ENCODE measurements around the gene NUCB2. TPM values are rescaled to one million over a fixed set of nuclear protein-coding genes. Genes with fewer than 3 reads are reported as not detected.

The NUCB2 gene
- total and polyA plus RNA-seq, 2 of the 13 experiments (the other 11 are each of a cell fraction or from before 2014, with no cell fraction given), result 54.2 to 82.4 TPM

DNA sequence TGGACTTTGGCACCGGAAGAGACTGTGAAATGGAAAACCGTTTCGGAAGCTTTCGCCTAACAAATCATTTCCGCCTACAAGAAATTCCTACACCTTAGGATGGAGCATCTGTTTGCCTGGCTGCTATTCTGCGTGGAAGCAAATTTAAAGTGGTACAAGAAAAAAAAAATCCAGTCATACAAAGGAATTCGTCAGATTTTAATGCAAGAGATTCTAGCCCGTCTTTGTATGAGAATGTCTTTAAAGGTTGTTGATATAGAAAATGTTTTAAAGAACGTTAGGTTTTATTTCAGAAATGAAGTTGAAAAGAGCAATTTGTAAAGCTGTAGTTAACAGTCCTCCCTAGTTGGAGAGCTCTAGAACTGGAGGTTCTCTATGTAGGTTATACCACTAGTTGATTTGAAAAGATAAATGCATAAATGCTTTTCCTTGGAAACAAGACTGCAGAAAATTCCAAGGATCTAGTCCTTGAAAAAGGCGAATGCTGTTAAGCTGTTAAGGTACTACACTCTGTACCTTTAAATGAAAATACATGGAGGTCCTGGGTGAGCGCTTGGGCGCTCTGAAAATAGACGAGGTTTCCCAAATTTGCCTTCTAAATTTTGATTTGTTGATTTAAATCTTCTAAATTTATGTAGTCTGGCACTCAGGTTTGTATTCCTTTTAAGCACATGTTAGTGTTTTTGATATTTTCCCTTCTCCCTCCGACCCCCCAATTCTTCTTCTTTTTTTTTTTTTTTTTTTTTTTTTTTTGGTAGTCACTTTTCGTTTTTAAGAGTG is 77.5 kb downstream of the NUCB2 start (continued):
- TF ChIP-seq, protein P1, sequence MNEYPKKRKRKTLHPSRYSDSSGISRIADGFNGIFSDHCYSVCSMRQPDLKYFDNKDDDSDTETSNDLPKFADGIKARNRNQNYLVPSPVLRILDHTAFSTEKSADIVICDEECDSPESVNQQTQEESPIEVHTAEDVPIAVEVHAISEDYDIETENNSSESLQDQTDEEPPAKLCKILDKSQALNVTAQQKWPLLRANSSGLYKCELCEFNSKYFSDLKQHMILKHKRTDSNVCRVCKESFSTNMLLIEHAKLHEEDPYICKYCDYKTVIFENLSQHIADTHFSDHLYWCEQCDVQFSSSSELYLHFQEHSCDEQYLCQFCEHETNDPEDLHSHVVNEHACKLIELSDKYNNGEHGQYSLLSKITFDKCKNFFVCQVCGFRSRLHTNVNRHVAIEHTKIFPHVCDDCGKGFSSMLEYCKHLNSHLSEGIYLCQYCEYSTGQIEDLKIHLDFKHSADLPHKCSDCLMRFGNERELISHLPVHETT (CRISPR knock-in tag; conservative IDR thresholded peaks at IDR 0.05), result 0 out of 2 replicates have a peak, but pooled peaks have one; percentile 17
- TF ChIP-seq KDM6A (CRISPR knock-in tag; IDR thresholded peaks at IDR 0.05; ENCODE audit: low read depth) (no peak), MZF1 (CRISPR knock-in tag; IDR thresholded peaks at IDR 0.05; ENCODE audit: borderline replicate concordance) (no peak), ZNF790 (CRISPR knock-in tag; IDR thresholded peaks at IDR 0.05; ENCODE audit: borderline replicate concordance) (no peak), ZNF709 (CRISPR knock-in tag; IDR thresholded peaks at IDR 0.05) (no peak), CBX1 (IDR thresholded peaks at IDR 0.05; ENCODE audit: low read depth) (no peak), ZNF20 (CRISPR knock-in tag; IDR thresholded peaks at IDR 0.05) (0 out of 2 replicates have a peak, but pooled peaks have one; percentile 38)
- TF ChIP-seq, protein P2, sequence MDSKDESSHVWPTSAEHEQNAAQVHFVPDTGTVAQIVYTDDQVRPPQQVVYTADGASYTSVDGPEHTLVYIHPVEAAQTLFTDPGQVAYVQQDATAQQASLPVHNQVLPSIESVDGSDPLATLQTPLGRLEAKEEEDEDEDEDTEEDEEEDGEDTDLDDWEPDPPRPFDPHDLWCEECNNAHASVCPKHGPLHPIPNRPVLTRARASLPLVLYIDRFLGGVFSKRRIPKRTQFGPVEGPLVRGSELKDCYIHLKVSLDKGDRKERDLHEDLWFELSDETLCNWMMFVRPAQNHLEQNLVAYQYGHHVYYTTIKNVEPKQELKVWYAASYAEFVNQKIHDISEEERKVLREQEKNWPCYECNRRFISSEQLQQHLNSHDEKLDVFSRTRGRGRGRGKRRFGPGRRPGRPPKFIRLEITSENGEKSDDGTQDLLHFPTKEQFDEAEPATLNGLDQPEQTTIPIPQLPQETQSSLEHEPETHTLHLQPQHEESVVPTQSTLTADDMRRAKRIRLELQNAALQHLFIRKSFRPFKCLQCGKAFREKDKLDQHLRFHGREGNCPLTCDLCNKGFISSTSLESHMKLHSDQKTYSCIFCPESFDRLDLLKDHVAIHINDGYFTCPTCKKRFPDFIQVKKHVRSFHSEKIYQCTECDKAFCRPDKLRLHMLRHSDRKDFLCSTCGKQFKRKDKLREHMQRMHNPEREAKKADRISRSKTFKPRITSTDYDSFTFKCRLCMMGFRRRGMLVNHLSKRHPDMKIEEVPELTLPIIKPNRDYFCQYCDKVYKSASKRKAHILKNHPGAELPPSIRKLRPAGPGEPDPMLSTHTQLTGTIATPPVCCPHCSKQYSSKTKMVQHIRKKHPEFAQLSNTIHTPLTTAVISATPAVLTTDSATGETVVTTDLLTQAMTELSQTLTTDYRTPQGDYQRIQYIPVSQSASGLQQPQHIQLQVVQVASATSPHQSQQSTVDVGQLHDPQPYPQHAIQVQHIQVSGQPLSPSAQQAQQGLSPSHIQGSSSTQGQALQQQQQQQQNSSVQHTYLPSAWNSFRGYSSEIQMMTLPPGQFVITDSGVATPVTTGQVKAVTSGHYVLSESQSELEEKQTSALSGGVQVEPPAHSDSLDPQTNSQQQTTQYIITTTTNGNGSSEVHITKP (CRISPR knock-in tag; IDR thresholded peaks at IDR 0.05; ENCODE audit: low read depth), result no peak
- TF ChIP-seq, protein P3, sequence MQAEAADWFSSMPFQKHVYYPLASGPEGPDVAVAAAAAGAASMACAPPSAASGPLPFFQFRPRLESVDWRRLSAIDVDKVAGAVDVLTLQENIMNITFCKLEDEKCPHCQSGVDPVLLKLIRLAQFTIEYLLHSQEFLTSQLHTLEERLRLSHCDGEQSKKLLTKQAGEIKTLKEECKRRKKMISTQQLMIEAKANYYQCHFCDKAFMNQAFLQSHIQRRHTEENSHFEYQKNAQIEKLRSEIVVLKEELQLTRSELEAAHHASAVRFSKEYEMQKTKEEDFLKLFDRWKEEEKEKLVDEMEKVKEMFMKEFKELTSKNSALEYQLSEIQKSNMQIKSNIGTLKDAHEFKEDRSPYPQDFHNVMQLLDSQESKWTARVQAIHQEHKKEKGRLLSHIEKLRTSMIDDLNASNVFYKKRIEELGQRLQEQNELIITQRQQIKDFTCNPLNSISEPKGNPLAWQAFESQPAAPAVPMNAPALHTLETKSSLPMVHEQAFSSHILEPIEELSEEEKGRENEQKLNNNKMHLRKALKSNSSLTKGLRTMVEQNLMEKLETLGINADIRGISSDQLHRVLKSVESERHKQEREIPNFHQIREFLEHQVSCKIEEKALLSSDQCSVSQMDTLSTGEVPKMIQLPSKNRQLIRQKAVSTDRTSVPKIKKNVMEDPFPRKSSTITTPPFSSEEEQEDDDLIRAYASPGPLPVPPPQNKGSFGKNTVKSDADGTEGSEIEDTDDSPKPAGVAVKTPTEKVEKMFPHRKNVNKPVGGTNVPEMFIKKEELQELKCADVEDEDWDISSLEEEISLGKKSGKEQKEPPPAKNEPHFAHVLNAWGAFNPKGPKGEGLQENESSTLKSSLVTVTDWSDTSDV (CRISPR knock-in tag; IDR thresholded peaks at IDR 0.05), result no peak
- TF ChIP-seq, protein P4, sequence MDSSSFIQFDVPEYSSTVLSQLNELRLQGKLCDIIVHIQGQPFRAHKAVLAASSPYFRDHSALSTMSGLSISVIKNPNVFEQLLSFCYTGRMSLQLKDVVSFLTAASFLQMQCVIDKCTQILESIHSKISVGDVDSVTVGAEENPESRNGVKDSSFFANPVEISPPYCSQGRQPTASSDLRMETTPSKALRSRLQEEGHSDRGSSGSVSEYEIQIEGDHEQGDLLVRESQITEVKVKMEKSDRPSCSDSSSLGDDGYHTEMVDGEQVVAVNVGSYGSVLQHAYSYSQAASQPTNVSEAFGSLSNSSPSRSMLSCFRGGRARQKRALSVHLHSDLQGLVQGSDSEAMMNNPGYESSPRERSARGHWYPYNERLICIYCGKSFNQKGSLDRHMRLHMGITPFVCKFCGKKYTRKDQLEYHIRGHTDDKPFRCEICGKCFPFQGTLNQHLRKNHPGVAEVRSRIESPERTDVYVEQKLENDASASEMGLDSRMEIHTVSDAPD (CRISPR knock-in tag; IDR thresholded peaks at IDR 0.05), result peak; percentile 60; the same call in 1 of the 2 replicates
- TF ChIP-seq, protein P5, sequence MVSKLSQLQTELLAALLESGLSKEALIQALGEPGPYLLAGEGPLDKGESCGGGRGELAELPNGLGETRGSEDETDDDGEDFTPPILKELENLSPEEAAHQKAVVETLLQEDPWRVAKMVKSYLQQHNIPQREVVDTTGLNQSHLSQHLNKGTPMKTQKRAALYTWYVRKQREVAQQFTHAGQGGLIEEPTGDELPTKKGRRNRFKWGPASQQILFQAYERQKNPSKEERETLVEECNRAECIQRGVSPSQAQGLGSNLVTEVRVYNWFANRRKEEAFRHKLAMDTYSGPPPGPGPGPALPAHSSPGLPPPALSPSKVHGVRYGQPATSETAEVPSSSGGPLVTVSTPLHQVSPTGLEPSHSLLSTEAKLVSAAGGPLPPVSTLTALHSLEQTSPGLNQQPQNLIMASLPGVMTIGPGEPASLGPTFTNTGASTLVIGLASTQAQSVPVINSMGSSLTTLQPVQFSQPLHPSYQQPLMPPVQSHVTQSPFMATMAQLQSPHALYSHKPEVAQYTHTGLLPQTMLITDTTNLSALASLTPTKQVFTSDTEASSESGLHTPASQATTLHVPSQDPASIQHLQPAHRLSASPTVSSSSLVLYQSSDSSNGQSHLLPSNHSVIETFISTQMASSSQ (IDR thresholded peaks at IDR 0.05; ENCODE audit: low read depth), result no peak
- TF ChIP-seq, protein P5 (CRISPR knock-in tag; IDR thresholded peaks at IDR 0.05; ENCODE audit: borderline replicate concordance), result no peak
- TF ChIP-seq, protein P6, sequence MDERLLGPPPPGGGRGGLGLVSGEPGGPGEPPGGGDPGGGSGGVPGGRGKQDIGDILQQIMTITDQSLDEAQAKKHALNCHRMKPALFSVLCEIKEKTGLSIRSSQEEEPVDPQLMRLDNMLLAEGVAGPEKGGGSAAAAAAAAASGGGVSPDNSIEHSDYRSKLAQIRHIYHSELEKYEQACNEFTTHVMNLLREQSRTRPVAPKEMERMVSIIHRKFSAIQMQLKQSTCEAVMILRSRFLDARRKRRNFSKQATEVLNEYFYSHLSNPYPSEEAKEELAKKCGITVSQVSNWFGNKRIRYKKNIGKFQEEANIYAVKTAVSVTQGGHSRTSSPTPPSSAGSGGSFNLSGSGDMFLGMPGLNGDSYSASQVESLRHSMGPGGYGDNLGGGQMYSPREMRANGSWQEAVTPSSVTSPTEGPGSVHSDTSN (CRISPR knock-in tag; IDR thresholded peaks at IDR 0.05), result no peak
